Measurements from ENCODE around the gene GAS2. TPM values are rescaled to one million over a fixed set of nuclear protein-coding genes. Genes with fewer than 3 reads are reported as not detected.

Gene GAS2
- total and polyA plus RNA-seq, 9 of the 15 experiments (the other 6 are each of a cell fraction or from before 2014, with no cell fraction given) = 0.77 to 1.9 (median 1.1) TPM

DNA sequence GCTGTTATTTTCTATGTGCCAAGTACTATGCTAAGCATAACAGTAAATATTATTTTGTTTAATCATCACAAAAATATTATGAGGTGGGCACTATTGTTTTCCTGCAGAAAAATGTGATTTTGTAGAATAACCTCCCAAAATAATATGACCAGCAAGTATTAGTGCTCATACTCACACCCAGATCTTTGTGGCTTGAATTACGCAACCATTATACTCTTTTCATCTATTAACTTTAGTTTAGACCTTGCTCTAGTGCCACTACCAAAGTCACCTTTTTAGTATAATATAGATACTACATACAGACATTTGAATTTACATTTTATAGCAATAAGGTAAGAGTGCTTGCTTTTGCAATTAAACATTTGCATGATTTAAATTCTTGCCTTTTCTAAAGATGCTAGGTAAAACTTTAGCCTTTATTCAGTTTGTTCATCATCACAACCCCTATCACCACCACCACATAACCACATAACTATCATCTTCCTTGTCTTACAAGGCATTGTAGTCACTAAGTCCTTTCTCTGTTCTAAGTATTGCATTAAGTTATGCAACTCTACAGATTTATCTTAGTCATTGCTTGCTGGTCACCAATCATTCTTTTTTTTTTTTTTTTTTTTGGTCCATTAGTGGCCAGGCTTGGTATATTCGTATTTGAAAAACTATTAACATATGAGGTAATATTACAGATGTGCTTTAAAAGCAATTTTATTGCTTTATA, 68.4 kb downstream of the GAS2 start (continued):
- peak; percentile 61; the same call in 1 of the 2 replicates for TF ChIP-seq ZNF384 (IDR thresholded peaks at IDR 0.05; ENCODE audit: low read depth, low read length)
- TF ChIP-seq ZNF143 (CRISPR knock-in tag; IDR thresholded peaks at IDR 0.05) = no peak
- TF ChIP-seq HES1 (IDR thresholded peaks at IDR 0.05; ENCODE audit: low read depth) = no peak
- TF ChIP-seq PBX2 (CRISPR knock-in tag; IDR thresholded peaks at IDR 0.05; ENCODE audit: low read depth) = no peak
- TF ChIP-seq PBX2 (tag; conservative IDR thresholded peaks at IDR 0.05; ENCODE audit: low read depth) = peak; percentile 74

DNA sequence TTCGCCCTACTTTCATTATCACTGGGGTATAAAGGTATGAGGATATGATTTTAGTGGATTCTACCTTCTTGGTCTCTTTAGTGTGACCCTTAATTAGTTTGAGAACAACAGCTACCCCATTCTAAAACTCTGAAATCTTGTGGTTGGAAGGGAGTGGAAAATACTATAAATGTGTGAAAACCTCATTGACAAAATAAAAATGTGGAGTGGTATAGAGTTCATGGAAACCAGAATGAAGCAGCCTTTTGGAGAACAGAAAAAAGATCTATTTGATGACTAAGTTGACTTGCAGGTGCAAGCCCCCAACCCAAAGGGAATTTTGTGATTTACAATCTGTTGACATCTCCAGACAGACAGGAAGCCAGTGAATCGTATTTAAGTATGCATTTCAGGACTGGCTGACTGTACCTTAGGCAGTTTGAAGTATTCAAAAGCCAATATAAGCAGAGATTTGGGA, 75.8 kb downstream of the GAS2 start:
- H3K4me1 ChIP-seq (replicated peaks in 1 of 2; ENCODE audit: control insufficient read depth in 2 of 2, insufficient read depth in 2 of 2, low read length in 2 of 2) = no peaks in the 10 kb centered on the region
- no peak overlapping the region for H3K4me2 ChIP-seq (ENCODE audit: insufficient read depth, low read length)
- intact Hi-C loops (cut with micrococcal nuclease) = no loop called here
- DNase-seq (ENCODE audit: extremely low read depth in 1 of 4, low spot score in 3 of 4) = no peak
- H4K20me1 ChIP-seq (replicated peaks; ENCODE audit: control insufficient read depth, insufficient read depth, low read length) = no peaks in the 10 kb centered on the region
- CTCF ChIA-PET (ENCODE audit: low intra/inter-chr PET ratio) = no interaction called here
- no peaks in the 10 kb centered on the region for H3K9me1 ChIP-seq (ENCODE audit: control insufficient read depth, insufficient read depth, low read length)
- ATAC-seq = no peak
- H3K27ac ChIP-seq (ENCODE audit: extremely low read depth, low read depth, low read length) = no peak overlapping the region
- H3K36me3 ChIP-seq (ENCODE audit: control insufficient read depth, insufficient read depth, low read length) = no peaks in the 10 kb centered on the region
- BruUV-seq (replicated peaks) = no TSS peak
- H3K79me2 ChIP-seq (ENCODE audit: control insufficient read depth, insufficient read depth, low read length) = no peaks in the 10 kb centered on the region
- in situ Hi-C loops (cut with MboI) = no loop called here
- no peak overlapping the region for H3K4me3 ChIP-seq
- H3K27me3 ChIP-seq (ENCODE audit: control insufficient read depth in 2 of 2, insufficient read depth in 2 of 2, low read length in 2 of 2) = no peaks in the 10 kb centered on the region
- POLR2A ChIA-PET = no interaction called here
- no peak overlapping the region for H2AFZ ChIP-seq (ENCODE audit: low read depth, low read length)
- 0% methylated on average over 1 of the region's 2 CpGs for WGBS (ENCODE audit: insufficient coverage, low coverage, missing lambda C conversion rate)
- H3K9me3 ChIP-seq (replicated peaks; ENCODE audit: control insufficient read depth, insufficient read depth, low read depth, low read length) = no peaks in the 10 kb centered on the region
- FAIRE-seq = no peak
- H3K9ac ChIP-seq (ENCODE audit: insufficient read depth in 1 of 2, low read depth in 2 of 2, low read length in 2 of 2) = no peak overlapping the region
- TF ChIP-seq ZNF655 (CRISPR knock-in tag; IDR thresholded peaks at IDR 0.05) (no peak), CBX8 (IDR thresholded peaks at IDR 0.05; ENCODE audit: borderline replicate concordance, extremely low read depth, low read depth, low read length, poor library complexity, severe bottlenecking) (no peak), ZNF121 (CRISPR knock-in tag; conservative IDR thresholded peaks at IDR 0.05) (no peak), MEIS2 (IDR thresholded peaks at IDR 0.05; ENCODE audit: partially characterized antibody) (peak; percentile 30), PBX2 (CRISPR knock-in tag; IDR thresholded peaks at IDR 0.05; ENCODE audit: low read depth) (no peak), PBX2 (tag; conservative IDR thresholded peaks at IDR 0.05; ENCODE audit: low read depth) (peak; percentile 31; the same call in 1 of the 2 replicates)

All from K562 (cell line).